KMS-11 (cell line): ENCODE data around the gene COBL.

ENCODE experiments used
- H2AFZ ChIP-seq: fragments of 200-600 bp; sonication (generic); 2 replicates; pipeline ENCODE4 v1.6.1; 2016; ENCODE audit warnings: antibody characterized with exemption, mixed run types, low read depth
- H3K27ac ChIP-seq: fragments of 200-600 bp; sonication (generic); 2 replicates; pipeline ENCODE4 v1.6.1; 2016; ENCODE audit warnings: mild to moderate bottlenecking, mixed run types
- H3K27me3 ChIP-seq: fragments of 200-600 bp; sonication (generic); 2 replicates; pipeline ENCODE4 v1.6.1; 2017; ENCODE audit warnings: mild to moderate bottlenecking, low read depth, mixed run types, moderate library complexity; ENCODE audit not compliant: insufficient read depth
- H3K36me3 ChIP-seq: fragments of 200-600 bp; sonication (generic); 2 replicates; pipeline ENCODE4 v1.6.1; 2017; ENCODE audit warnings: mild to moderate bottlenecking, mixed run types; ENCODE audit not compliant: insufficient read depth
- H3K4me1 ChIP-seq: fragments of 200-600 bp; sonication (generic); 2 replicates; pipeline ENCODE4 v1.6.1; 2016; ENCODE audit warnings: mild to moderate bottlenecking, low read depth, mixed run types; ENCODE audit not compliant: poor library complexity, severe bottlenecking
- H3K4me2 ChIP-seq: fragments of 200-600 bp; sonication (generic); 2 replicates; pipeline ENCODE4 v1.7.0; 2016; ENCODE audit warnings: mild to moderate bottlenecking, mixed run types
- H3K4me3 ChIP-seq: fragments of 200-600 bp; sonication (generic); IDR thresholded peaks from 2 replicates; pipeline ENCODE4 v1.6.1; 2017; ENCODE audit warnings: low read depth, low read length, mixed read lengths; ENCODE audit not compliant: insufficient read depth
- H3K79me2 ChIP-seq: fragments of 200-600 bp; sonication (generic); 2 replicates; pipeline ENCODE4 v1.6.1; 2016; ENCODE audit warnings: low read depth, mixed run types; ENCODE audit not compliant: insufficient read depth
- H3K9ac ChIP-seq: fragments of 200-600 bp; sonication (generic); 2 replicates; pipeline ENCODE4 v1.6.1; 2016; ENCODE audit warnings: mild to moderate bottlenecking, mixed run types
- H4K20me1 ChIP-seq: fragments of 200-600 bp; sonication (generic); 2 replicates; pipeline ENCODE4 v1.6.1; 2016; ENCODE audit warnings: mild to moderate bottlenecking, mixed run types; ENCODE audit not compliant: insufficient read depth
- CTCF ChIP-seq: fragments of 200-600 bp; sonication (generic); conservative IDR thresholded peaks from 2 replicates; pipeline ENCODE4 v1.6.1; 2017; ENCODE audit warnings: low read depth, mild to moderate bottlenecking, antibody characterized with exemption, low read length, moderate library complexity, mixed read lengths

COBL gene

GRCh38 chr7:50978633-50979215, 337.9 kb downstream of the COBL start:
- no peak overlapping the region for H3K9ac ChIP-seq
- no peaks in the 10 kb centered on the region for H3K27me3 ChIP-seq
- H3K4me1 ChIP-seq, result no peaks in the 10 kb centered on the region
- no peak overlapping the region for H3K4me3 ChIP-seq
- H2AFZ ChIP-seq, result no peak overlapping the region
- no peak for TF ChIP-seq CTCF
- H4K20me1 ChIP-seq, result no peaks in the 10 kb centered on the region
- no peaks in the 10 kb centered on the region for H3K79me2 ChIP-seq
- no peak overlapping the region for H3K27ac ChIP-seq
- H3K36me3 ChIP-seq, result no peaks in the 10 kb centered on the region
- H3K4me2 ChIP-seq, result no peak overlapping the region

- Histone ChIP-seq H3K4me2 (no peak overlapping the region), H3K9ac (no peak overlapping the region), H3K27me3 (no peaks in the 10 kb centered on the region), H3K4me1 (no peaks in the 10 kb centered on the region), H3K4me3 (no peak overlapping the region), H3K36me3 (no peaks in the 10 kb centered on the region), H3K27ac (no peak overlapping the region), H4K20me1 (no peaks in the 10 kb centered on the region), H3K79me2 (no peaks in the 10 kb centered on the region), H2AFZ (no peak overlapping the region)
- TF ChIP-seq CTCF, result no peak
These were observed 339.2 kb downstream of the COBL start for GRCh38 chr7:50977421-50977820.

GRCh38 chr7:50976064-50976463, 340.5 kb downstream of the COBL start:
- Histone ChIP-seq H3K79me2 (no peaks in the 10 kb centered on the region), H4K20me1 (no peaks in the 10 kb centered on the region), H3K4me2 (no peak overlapping the region), H3K27ac (no peak overlapping the region), H3K4me1 (no peaks in the 10 kb centered on the region), H3K27me3 (no peaks in the 10 kb centered on the region), H3K36me3 (no peaks in the 10 kb centered on the region), H3K9ac (no peak overlapping the region), H3K4me3 (no peak overlapping the region), H2AFZ (no peak overlapping the region)
- TF ChIP-seq CTCF, result no peak

- H3K4me2 ChIP-seq, result no peak overlapping the region
- no peak overlapping the region for H2AFZ ChIP-seq
- no peaks in the 10 kb centered on the region for H3K36me3 ChIP-seq
- H3K9ac ChIP-seq, result no peak overlapping the region
- H3K4me3 ChIP-seq, result no peak overlapping the region
- H3K27ac ChIP-seq, result no peak overlapping the region
- H4K20me1 ChIP-seq, result no peaks in the 10 kb centered on the region
- no peaks in the 10 kb centered on the region for H3K79me2 ChIP-seq
- no peaks in the 10 kb centered on the region for H3K27me3 ChIP-seq
- TF ChIP-seq CTCF, result no peak
- no peaks in the 10 kb centered on the region for H3K4me1 ChIP-seq
These were observed 342.4 kb downstream of the COBL start for GRCh38 chr7:50974240-50974639.
